HG02798 (cell line): ENCODE measurements around the gene PRKCZ.

Experiments
- ATAC-seq: cut with Tn5 transposase; IDR thresholded peaks from one replicate; pipeline ENCODE4 v1.9.1; 2021; ENCODE audit warnings: mild to moderate bottlenecking; ENCODE audit not compliant: unreplicated experiment, poor library complexity

PRKCZ gene

DNA sequence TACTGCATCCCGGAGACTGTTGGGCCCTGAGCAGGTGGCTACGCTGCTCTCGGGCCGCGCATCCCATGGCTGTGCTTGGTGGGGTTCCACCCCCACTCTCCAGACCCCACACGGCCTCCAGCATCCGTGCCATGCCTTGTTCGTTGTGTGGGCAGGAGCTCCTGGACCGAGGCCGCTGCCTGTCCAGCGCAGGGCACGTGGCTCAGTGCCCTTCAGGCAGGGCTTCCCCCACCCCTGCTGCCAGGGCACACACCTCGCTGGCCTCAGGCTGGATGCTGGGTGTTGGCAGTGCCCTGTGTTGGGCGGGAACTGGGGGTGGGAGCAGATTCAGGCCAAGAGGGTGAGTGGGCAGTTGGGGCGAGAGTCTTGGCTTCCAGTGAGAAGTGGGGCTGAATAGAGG lies 9.9 kb downstream of the PRKCZ start:
- no peak for ATAC-seq

DNA sequence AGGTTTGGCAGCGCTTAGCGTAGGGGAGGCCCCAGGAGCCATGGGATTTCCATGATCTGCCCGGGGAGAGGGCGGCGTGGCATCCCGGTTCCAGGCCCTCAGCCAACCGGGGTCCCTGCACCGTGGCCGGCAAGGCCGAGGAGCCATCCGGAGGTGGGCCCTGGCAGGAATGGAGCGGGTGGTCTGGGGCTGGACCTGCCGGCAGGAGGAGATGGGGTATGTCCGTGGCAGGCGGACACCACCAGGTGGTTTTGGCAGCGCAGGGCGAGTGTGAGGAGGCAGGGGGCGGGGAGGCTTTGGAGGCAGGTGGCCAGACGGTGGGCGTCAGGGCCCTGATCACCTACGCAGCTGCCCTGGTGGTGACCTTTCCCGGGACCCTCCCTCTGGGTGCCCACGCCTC lies 10.3 kb downstream of the PRKCZ start:
- ATAC-seq, result no peak

DNA sequence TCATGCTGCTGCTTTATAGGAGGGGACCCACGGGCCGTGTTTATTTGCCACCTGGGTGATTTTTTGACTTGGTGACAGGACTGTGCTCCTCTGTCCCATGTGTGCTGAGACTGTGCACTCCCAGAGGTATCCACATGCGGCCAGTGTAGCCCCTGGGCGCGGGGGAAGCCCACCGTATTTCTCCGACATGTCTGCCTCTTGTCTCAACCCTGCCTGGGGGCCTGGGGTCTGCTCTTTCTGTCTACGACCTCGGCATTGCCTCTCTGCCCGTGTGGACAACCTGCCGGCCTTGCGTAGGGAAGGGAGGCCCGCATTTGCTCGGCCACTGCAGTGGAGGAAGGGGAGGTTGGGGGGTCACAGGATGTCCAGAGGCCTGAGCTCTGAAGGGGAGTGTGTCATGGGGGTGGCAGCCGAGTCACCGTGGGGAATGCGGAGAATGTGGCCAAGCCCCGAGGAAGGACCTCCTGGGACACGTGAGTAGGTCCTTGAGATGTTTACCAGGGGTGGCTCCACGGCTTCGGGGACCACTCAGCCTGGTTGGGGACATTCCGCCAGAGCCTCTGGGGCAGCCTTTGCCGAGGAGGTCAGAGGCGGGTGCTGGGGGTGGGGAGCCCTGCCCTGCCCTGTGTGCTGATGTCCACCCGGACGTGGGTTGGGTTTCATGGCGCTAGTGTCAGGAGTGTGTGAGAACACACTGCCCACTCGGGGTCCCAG lies 11.0 kb downstream of the PRKCZ start:
- no peak for ATAC-seq

DNA sequence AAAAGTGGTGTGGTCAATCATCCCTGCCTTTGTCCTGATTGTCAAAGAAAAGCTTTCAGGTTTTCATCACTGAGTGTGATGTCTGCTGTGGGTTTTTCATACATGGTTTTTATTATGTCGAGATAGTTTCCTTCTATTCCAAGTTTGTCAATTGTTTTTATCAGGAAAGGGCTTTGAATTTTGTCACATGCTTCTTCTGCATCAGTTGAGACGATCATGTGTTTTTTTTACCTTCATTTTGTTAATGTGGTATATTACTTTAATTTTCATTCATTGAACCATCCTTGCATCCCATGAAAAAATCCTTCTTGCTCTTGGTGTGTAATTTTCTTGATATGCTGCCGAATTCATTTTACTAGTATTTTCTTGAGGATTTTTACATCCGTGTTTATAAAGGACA lies 15.5 kb downstream of the PRKCZ start:
- ATAC-seq, result no peak

- ATAC-seq, result no peak
These were observed 17.2 kb downstream of the PRKCZ start for GRCh38 chr1:2067393-2067792.

GRCh38 chr1:2067981-2068380 lies 17.8 kb downstream of the PRKCZ start:
- ATAC-seq, result no peak

GRCh38 chr1:2068951-2069350 lies 18.7 kb downstream of the PRKCZ start:
- ATAC-seq, result no peak

DNA sequence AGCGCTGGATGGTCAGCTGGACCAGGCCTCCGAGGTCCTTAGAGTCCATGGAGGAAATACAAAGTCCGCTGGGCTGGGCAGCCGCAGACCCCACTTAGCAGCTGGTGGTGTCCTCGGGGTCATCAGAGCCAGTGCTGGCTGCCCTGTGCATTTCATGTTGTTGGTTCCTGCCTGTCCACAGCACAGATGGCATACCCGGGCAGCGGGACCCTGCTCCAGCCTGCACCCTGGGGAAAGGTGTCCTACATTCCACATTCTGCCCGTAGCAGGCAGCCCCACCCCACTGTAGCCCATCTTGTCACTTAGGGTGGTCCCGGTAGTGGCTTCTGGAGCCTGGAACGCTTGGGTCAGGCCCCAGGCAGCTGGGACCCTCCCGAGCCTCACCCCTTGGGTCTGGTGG lies 19.8 kb downstream of the PRKCZ start:
- ATAC-seq, result no peak

DNA sequence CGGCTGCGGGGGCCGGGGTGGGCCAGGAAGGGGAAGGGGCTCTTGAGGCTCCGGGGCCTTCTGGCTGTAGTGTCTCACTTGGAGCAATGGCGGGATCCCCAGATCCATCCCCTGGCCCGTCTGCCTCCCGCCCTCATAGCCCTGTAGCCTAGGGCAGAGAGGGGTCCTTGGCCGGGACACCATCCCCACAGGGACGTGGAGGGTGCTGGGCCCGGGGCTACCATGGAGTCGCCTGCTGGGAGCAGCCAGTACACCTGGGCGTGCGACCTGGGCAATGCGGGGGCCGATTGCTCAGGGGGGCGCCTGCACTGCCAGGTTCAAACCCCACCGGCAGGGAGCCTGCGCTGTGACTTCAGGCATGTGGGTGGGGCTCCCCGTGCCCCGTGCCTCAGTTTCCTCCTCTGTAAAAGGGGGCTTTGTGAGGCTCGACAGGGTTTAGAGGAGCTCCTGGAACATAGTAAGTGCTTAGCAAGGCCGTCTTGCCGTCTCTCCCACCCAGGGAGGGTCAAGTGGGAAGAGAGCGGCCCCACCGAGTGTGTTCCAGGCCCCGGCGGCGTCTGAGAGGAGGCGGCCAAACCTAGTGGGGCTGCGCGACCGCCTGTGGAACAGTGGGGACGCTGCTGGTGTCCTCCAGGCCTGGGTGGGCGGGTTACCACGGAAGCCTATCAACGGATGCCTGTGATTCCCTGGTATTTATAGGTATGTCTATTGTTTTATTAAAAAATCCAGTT lies 20.8 kb downstream of the PRKCZ start:
- no peak for ATAC-seq

GRCh38 chr1:2072109-2072806 lies 22.0 kb downstream of the PRKCZ start:
- ATAC-seq, result no peak

GRCh38 chr1:2072891-2073290 lies 22.7 kb downstream of the PRKCZ start:
- ATAC-seq, result no peak

GRCh38 chr1:2073382-2074230 lies 23.4 kb downstream of the PRKCZ start:
- ATAC-seq, result no peak

DNA sequence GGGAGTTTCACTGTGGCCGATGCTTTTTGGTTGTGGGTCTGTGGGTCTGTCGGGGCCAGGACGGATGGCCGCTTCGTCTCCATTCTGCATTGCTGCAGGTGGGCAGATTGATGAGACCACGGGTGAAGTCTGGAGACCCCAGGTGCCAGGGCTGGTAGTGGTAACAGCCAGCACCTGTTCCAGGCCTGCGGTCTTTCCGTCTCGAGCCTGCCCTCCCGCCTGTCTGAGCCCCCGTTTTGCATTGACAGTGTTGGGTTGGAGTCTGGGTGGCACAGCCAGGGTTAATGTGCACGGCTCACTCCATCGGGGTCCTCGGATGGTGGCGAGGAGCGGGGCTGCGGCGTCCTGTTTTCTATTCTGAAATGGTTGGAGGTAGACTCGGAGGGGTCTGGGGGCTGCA lies 24.2 kb downstream of the PRKCZ start:
- ATAC-seq, result no peak

DNA sequence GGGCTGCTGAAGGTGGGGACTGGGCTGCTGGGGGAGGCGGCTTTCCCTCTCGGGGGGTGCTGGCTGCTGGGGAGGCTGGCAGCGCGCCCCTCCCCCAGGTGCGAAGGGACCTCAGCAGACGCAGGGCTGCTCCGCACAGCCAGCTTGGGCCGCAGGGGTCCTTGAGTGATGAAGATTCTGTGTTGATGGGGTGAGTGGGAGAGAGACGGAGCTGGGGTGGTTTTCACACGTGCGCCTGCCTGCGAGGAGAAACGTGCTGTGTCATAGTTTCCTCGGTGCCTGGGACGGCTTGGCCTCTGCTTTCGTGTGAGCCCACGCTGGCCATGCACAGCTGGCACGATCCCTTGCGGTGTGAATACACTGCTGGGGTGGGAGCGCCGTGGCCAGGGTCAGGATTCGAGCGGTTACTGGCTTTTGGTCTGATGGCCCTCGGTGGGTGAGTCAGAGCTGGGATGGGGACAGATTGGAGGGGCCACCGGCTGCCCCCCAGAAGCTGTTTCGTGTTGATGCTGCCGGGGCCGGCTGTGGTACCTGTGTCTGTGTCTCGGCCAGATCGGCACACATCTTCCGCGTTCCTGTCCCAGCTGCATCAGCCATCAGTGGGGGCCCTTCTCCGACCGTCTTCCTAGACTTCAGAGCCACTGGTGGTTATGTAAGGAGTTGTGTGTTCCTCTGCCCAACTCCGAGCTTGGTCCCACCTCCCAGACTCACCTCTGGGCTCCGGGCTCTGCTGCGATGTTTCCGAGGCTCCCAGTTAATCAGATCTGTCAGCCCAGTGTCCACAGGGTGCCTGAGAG lies 24.9 kb downstream of the PRKCZ start:
- no peak for ATAC-seq

DNA sequence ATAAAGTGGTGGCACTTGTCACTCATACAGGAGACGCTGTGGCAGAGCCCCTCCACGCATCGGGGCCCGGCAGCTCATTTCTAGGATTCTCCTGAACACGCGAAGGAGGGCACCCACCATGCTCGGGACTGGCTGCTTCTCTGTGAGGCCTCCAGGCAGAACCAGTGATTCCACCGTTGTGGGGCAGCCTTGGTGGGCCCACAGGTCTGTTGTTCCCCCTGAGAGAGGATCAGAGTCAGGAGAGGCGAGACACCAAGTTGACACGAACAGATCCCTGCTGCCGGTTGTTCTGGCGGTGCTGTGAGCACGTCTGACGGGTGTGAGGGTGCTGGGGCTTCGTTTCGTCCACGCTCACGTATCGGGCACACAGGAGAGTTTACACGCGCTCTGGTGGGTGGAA lies 26.6 kb downstream of the PRKCZ start:
- ATAC-seq, result no peak

- no peak for ATAC-seq
These were observed 28.0 kb downstream of the PRKCZ start for GRCh38 chr1:2078170-2078569.

GRCh38 chr1:2079396-2080085 lies 29.3 kb downstream of the PRKCZ start:
- no peak for ATAC-seq

DNA sequence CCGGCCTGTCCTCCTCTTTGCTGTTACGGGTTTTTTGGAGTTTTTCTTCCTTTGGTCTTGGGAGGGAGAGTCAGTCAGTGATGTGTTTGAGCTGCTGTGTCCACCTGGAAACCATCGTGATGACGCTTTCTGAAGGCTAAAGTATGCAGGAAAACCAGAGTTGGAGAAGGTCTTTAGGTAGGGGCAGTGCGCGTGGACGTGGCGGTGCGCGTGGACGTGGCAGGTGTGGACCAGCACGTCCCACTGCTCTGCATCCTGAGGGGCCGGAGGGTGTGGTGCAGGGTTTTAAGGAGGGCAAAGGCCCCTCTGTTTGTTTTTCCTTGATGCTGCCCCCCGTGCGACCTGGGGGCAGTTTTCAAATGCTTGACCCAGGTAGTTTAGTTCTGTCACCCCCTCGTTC lies 29.9 kb downstream of the PRKCZ start:
- no peak for ATAC-seq

DNA sequence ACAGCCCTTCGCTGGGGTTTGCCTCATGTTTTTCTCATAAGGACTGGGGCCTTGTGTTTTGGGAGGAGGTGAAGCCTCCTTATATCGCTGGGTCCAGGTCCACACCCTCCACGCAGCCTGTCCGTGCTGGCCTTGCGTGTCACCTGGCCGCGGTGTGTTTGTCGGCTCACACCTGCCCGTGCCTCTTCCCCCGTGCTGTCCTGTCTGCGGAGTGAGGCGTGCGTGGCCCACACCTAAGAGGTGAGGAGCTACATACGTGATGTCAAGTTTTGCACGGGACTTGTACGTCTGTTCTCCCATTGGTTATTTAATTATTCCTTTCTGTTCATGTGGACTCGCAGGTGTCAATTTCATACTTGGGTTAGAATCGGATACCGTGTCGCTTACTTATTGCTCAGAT lies 30.7 kb downstream of the PRKCZ start:
- no peak for ATAC-seq
